EH (cell line): ENCODE measurements around the gene ALPK1.
"Not testable (repeated sequence)": the region's sequence is repeated elsewhere in the genome, so short reads cannot be mapped to it uniquely, and the experiment has no call there.

ENCODE experiments used
- DNase-seq: peaks from one replicate; pipeline ENCODE4 v3.0.0-alpha.2; 2015; ENCODE audit warnings: low read depth

The ALPK1 gene

GRCh38 chr4:112284662-112285411 lies 12.3 kb upstream of the ALPK1 start:
- DNase-seq = peak; percentile 25

GRCh38 chr4:112287258-112287989 lies 9.7 kb upstream of the ALPK1 start:
- DNase-seq = no peak

- DNase-seq = no peak
These were observed 8.7 kb upstream of the ALPK1 start for GRCh38 chr4:112288455-112288854.

- DNase-seq = no peak
These were observed 7.5 kb upstream of the ALPK1 start for GRCh38 chr4:112289407-112290253.

- no peak for DNase-seq
These were observed 6.8 kb upstream of the ALPK1 start for GRCh38 chr4:112290341-112290740.

GRCh38 chr4:112299721-112300120 lies 2.6 kb downstream of the ALPK1 start:
- no peak for DNase-seq

- DNase-seq = no peak
These were observed 5.4 kb downstream of the ALPK1 start for GRCh38 chr4:112302320-112303274.

- DNase-seq = not testable (repeated sequence)
These were observed 8.3 kb downstream of the ALPK1 start for GRCh38 chr4:112305477-112305876.

- DNase-seq = peak; percentile 35
These were observed 12.2 kb downstream of the ALPK1 start for GRCh38 chr4:112309263-112309791.

- no peak for DNase-seq
These were observed 14.3 kb downstream of the ALPK1 start for GRCh38 chr4:112311516-112311915.

- DNase-seq = no peak
These were observed 15.6 kb downstream of the ALPK1 start for GRCh38 chr4:112312610-112313239.

- DNase-seq = no peak
These were observed 18.3 kb downstream of the ALPK1 start for GRCh38 chr4:112315446-112315845.

GRCh38 chr4:112316360-112316759 lies 19.2 kb downstream of the ALPK1 start:
- DNase-seq = no peak

GRCh38 chr4:112318239-112319142 lies 21.3 kb downstream of the ALPK1 start:
- DNase-seq = no peak

GRCh38 chr4:112321776-112322684 lies 24.9 kb downstream of the ALPK1 start:
- DNase-seq = peak; percentile 62

- no peak for DNase-seq
These were observed 25.7 kb downstream of the ALPK1 start for GRCh38 chr4:112322866-112323265.

- DNase-seq = no peak
These were observed 28.4 kb downstream of the ALPK1 start for GRCh38 chr4:112325530-112325929.

GRCh38 chr4:112327965-112328733 lies 31.0 kb downstream of the ALPK1 start:
- peak; percentile 64 for DNase-seq
